Ovary (tissue), 9 donors: ENCODE data around the gene HPS1. TPM values are rescaled to one million over a fixed set of nuclear protein-coding genes. Genes with fewer than 3 reads are reported as not detected.

Experiments
- DNase-seq, 5 donors: peaks; one replicate each; pipeline ENCODE4 v3.0.0-alpha.2; 2019 to 2020
- H3K27ac ChIP-seq, 2 donors: fragments of 200-600 bp; one replicate each; pipeline versions ENCODE4 v1.5.1 to v1.8.0; 2019 to 2022
- H3K27me3 ChIP-seq: fragments of 200-600 bp; one replicate; pipeline ENCODE4 v1.8.0; 2022
- H3K36me3 ChIP-seq: fragments of 200-600 bp; sonication (generic); one replicate; pipeline ENCODE4 v1.5.1; 2019
- H3K4me1 ChIP-seq: one replicate; pipeline ENCODE4 v1.8.1; 2013; ENCODE audit warnings: mild to moderate bottlenecking, moderate library complexity; ENCODE audit not compliant: insufficient read depth
- H3K4me3 ChIP-seq: fragments of 200-600 bp; sonication (generic); one replicate; pipeline ENCODE4 v1.5.1; 2017
- H3K9me3 ChIP-seq, 2 donors: fragments of 200-600 bp in 1 of 2; sonication (generic) in 1 of 2; one replicate each; pipeline versions ENCODE4 v1.5.1 to v1.8.1; 2013 to 2019; ENCODE audit warnings: mild to moderate bottlenecking in 1 of 2, moderate library complexity in 1 of 2
- EP300 ChIP-seq: sonication (generic); formaldehyde crosslinking; IDR thresholded peaks from one replicate; pipeline ENCODE4 v1.6.1; 2017; ENCODE audit warnings: antibody characterized with exemption
- POLR2A ChIP-seq: fragments of 450-650 bp; IDR thresholded peaks from one replicate; pipeline ENCODE4 v1.6.1; 2017; ENCODE audit warnings: antibody characterized with exemption, mild to moderate bottlenecking, moderate library complexity
- WGBS, 3 donors: extraction: QIAGEN DNeasy Blood & Tissue Kit in 1 of 3; methylation state at CpG; one replicate each; pipeline versions ENCODE4 v1.1.5 to v1.1.7; 2013 to 2017; 5-methylcytosine and 5-hydroxymethylcytosine counted together
- intact Hi-C, 4 donors: fragments of 100-400 bp; cut with DNase I; formaldehyde crosslinking; loops; one replicate each; pipeline versions ENCODE4 v1.11.0 to v1.15.1; 2022 to 2023
- polyA plus RNA-seq, 2 donors: library from polyadenylated mRNA; stranded (reverse); fragments of 200-250 nt in 1 of 2; fragments of 350-450 nt in 1 of 2; fragmentation: Illumina TruSeq in 1 of 2; extraction: RNeasy Lipid Tissue Mini Kit (QIAGEN cat#74804) in 1 of 2; gene quantifications; one replicate each; pipeline ENCODE4 v1.2.3, GENCODE V29; 2013 to 2014
- total RNA-seq, 7 donors: library from RNA; depleted of rRNA in 2 of 7; stranded (reverse); fragments of >200 nt in 2 of 7; fragmentation: NEBNext Ultra II Directional in 3 of 7; extraction: Animal tissue kit (Norgen Biotek cat#: 25700) in 3 of 7; gene quantifications; one replicate each; pipeline versions ENCODE4 v1.1.0 to v1.2.4, GENCODE V29; 2016 to 2023
- TF ChIP-seq, protein P1 (sequence below), 3 donors: fragments of 450-650 bp in 2 of 3; fragments of 200-600 bp in 1 of 3; IDR thresholded peaks; one replicate each; pipeline versions ENCODE4 v1.5.1 to v1.8.0; 2016 to 2022; ENCODE audit warnings: antibody characterized with exemption in 3 of 3, mild to moderate bottlenecking in 1 of 3
- donor health status: DM: no; HTN: no; CAD: no; lungs with moderate emphysema.
- donor health status: DM: no; HTN: no; CAD: no.
- donor health status: Bipolar disorder and iron deficiency.
- donor health status: DM: yes; HTN: yes; CAD: no.
- donor health status: DM: no; HTN: no; CAD: no.
- donor health status: DM: yes; HTN: yes; CAD: no.

Gene HPS1
- total and polyA plus RNA-seq, 9 donors = 32.1 to 56.8 (median 38.3) TPM

DNA sequence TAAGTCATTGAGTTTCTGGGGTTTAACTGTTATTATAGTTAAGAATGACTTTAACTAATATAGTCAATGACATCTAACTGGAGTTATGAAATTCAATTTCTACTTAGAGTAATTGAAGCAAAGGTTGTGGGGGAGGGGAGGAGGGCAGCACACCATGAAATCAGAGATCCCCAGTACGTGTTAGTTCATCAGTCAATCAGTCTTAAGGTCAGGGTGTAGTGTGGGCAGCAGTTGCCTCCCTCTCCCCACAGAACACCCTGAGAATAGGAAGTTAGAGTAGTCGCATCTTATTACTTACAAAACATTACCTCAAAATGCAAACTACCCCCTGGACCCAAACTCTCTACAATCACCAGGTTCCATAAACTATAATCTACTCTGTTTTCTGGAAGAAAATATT is 7.0 kb upstream of the HPS1 start:
- no peak overlapping the region for H3K27ac ChIP-seq
- H3K4me3 ChIP-seq = no peak overlapping the region
- H3K4me1 ChIP-seq = no peaks in the 10 kb centered on the region
- H3K36me3 ChIP-seq = no peaks in the 10 kb centered on the region
- no peaks in the 10 kb centered on the region for H3K9me3 ChIP-seq
- no peaks in the 10 kb centered on the region for H3K27me3 ChIP-seq
- intact Hi-C loops = no loop called here
- 66 to 77% (median 70%) methylated on average over 2 of the region's 2 CpGs for WGBS, 3 donors
- no peak for TF ChIP-seq EP300
- TF ChIP-seq POLR2A = no peak
- TF ChIP-seq, protein P1, sequence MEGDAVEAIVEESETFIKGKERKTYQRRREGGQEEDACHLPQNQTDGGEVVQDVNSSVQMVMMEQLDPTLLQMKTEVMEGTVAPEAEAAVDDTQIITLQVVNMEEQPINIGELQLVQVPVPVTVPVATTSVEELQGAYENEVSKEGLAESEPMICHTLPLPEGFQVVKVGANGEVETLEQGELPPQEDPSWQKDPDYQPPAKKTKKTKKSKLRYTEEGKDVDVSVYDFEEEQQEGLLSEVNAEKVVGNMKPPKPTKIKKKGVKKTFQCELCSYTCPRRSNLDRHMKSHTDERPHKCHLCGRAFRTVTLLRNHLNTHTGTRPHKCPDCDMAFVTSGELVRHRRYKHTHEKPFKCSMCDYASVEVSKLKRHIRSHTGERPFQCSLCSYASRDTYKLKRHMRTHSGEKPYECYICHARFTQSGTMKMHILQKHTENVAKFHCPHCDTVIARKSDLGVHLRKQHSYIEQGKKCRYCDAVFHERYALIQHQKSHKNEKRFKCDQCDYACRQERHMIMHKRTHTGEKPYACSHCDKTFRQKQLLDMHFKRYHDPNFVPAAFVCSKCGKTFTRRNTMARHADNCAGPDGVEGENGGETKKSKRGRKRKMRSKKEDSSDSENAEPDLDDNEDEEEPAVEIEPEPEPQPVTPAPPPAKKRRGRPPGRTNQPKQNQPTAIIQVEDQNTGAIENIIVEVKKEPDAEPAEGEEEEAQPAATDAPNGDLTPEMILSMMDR (IDR thresholded peaks at IDR 0.05) = no peak
- no peak for DNase-seq

DNA sequence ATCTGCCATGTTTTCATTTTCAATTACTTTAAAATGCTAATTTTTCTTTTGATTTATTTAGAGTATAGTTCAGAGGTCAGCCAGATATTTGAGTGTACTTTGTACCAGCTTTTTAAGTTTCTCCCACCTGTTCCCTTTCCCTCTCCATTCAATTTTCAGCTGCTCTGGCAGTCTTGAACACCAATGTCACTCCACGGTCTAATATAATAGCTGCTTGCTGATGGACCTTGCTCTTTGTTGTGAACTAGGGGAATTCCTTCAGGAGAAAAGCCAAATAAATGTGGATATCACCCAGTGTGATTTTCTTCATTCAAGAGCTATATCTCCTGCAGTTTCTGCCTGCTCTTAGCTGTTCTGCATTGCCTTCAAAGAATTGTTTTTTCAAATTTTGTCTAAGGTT is 3.9 kb upstream of the HPS1 start:
- Histone ChIP-seq H3K27ac (no peak overlapping the region), H3K4me1 (peaks cover 4% of the 10 kb centered on the region), H3K9me3 (no peaks in the 10 kb centered on the region), H3K4me3 (no peak overlapping the region), H3K36me3 (no peaks in the 10 kb centered on the region), H3K27me3 (no peaks in the 10 kb centered on the region)
- 57 to 65% (median 61%) methylated on average over 1 of the region's 1 CpG for WGBS, 3 donors
- intact Hi-C loops = no loop called here
- DNase-seq = no peak
- no peak for TF ChIP-seq EP300
- no peak for TF ChIP-seq POLR2A
- TF ChIP-seq, protein P1 (IDR thresholded peaks at IDR 0.05) = no peak

DNA sequence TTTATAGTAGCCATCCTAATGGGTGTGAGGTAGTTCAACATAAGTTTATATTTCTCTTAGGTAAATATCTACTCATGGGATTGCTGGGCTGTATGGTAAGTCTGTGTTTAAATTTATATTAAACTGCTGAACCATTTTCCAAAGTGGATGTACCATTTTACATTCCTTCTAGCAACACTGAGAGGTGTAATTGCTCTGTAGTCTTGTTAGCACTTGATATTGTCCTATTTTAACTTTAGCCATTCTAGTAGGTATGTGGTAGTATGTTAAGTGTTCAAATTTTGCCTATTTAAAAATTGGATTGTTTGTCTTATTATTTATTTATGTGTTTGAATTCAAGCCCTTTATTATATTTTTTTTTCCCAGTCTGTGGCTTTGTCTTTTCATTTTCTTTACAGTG is 2.6 kb upstream of the HPS1 start:
- Histone ChIP-seq H3K36me3 (no peaks in the 10 kb centered on the region), H3K27me3 (no peaks in the 10 kb centered on the region), H3K27ac (no peak overlapping the region), H3K4me1 (peaks cover 4% of the 10 kb centered on the region), H3K4me3 (no peak overlapping the region), H3K9me3 (no peaks in the 10 kb centered on the region)
- intact Hi-C loops = no loop called here
- TF ChIP-seq EP300 (no peak), POLR2A (no peak)
- TF ChIP-seq, protein P1 (IDR thresholded peaks at IDR 0.05) = no peak
- no peak for DNase-seq

DNA sequence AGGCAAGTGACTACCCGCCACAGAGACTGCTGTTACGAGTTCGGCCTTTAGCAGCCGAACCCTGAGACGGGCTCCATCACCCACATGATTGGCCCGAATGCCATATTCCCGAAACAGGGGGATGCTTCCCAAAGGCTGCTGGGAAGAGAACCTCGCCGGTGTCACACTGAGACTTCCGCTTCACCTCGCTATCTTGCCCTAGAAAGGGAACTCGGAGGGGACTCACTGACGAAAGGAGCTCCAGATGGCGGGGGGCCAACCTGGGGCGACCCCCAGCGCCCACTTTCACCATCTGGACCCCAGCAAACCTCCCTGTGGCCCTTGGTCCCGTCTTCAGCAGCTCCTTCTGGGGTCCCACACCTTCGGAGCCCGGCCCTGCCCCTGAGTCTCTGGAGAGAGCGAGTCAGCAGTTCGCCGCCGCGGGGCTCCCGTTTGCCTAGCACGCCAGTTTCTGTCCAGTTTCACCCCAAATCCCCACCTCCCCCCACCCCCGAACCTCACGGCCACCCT is 529 bp downstream of the HPS1 start:
- TF ChIP-seq POLR2A = no peak
- TF ChIP-seq EP300 = no peak
- TF ChIP-seq, protein P1 (IDR thresholded peaks at IDR 0.05) = no peak
- peaks cover 4% of the 10 kb centered on the region for H3K4me1 ChIP-seq
- peak; percentile 36 to 69 (median 58) for DNase-seq
- H3K27me3 ChIP-seq = no peaks in the 10 kb centered on the region
- H3K36me3 ChIP-seq = no peaks in the 10 kb centered on the region
- no peaks in the 10 kb centered on the region for H3K9me3 ChIP-seq
- peak overlapping the region; percentile 88 to 92 for H3K27ac ChIP-seq
- intact Hi-C loops = no loop called here
- peak overlapping the region; percentile 82 for H3K4me3 ChIP-seq
- 1 to 3% (median 1%) methylated on average over 26 to 28 of the region's 28 CpGs for WGBS, 3 donors
